Activated T-helper 1 cell treated with Interleukin-2 at 50 U/mL for 16 hours (primary cell): ENCODE results near the gene VANGL2.
"Not testable (repeated sequence)": the region's sequence is repeated elsewhere in the genome, so short reads cannot be mapped to it uniquely, and the experiment has no call there.

Experiments used
- DNase-seq: peaks from one replicate; pipeline ENCODE4 v3.0.0-alpha.2; 2020; ENCODE audit warnings: low read depth

VANGL2 gene

DNA sequence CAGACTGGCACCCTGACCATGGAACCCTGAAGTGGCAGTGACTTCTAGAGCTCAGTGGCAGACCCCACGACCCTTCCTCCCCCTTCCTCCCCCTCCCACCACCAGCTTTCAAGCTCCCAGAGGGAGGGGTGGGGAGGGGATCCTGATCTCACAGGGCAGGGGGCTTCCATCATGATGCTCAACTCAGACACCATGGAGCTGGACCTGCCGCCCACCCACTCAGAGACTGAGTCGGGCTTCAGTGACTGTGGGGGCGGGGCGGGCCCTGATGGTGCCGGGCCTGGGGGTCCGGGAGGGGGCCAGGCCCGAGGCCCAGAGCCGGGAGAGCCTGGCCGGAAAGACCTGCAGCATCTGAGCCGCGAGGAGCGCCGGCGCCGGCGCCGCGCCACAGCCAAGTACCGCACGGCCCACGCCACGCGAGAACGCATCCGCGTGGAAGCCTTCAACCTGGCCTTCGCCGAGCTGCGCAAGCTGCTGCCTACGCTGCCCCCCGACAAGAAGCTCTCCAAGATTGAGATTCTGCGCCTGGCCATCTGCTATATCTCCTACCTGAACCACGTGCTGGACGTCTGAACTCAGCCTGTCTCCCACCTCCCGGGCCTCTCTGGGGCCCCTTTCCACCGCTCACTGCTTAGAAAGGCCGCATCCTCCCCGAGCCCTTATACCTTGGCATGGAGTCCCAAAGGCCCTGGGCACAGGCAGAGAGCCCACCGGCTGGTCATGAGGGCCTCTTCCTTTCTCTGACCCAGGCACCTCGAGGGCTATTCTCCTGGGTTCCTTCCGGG lies 29.6 kb upstream of the VANGL2 start:
- DNase-seq, result no peak

DNA sequence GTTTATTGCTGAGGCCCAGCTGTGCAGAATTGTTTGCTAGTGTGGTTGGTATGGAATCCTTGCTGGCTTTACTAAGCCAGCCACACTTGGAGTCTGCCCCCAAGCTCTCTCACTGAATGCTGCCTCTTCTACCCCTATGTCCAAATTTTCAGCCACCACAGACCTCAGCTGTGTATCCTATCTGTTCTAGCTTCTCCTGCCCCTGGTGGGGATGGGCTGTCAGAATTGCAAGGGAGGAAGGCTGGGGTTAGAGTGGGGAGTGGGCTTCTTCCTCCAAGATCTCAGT lies 29.1 kb upstream of the VANGL2 start:
- no peak for DNase-seq

DNA sequence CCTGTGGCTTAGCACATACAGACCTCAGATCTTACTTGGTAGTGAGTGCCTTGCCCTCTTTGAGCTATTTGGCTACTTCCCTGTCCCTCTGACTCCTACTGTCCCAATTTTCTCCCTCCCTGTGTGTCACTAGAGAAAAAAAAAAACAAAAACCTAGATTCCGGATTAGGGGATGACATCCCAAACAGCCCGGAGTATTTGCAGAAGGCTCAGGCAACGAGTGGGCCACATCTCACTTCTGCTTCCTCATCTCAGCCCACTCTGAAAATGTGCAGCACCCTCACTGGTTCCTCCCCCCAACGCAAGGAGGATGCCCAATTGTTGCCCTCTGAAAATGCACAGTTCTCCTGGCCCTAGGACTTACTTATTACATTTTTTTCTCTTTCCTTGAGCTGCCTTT lies 28.6 kb upstream of the VANGL2 start:
- DNase-seq, result no peak

DNA sequence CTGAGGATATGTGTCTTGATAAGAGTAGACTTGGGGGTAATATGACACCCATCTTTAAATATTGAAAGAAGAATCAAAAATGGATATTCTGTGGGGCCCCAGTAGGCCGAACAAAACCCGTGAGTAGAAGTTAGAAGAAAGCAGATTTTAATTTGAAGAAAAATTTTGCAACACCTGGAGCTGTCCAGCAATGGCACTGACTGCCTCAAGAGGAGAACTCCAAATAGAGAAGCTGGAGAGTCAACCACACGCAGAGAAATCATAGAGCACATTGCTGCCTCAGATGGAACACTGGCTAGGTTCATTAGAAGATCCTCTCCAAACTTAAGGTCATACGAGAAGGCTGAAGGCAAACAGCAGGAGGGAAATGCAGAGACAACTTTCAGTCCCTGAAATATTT lies 26.7 kb upstream of the VANGL2 start:
- DNase-seq, result no peak

DNA sequence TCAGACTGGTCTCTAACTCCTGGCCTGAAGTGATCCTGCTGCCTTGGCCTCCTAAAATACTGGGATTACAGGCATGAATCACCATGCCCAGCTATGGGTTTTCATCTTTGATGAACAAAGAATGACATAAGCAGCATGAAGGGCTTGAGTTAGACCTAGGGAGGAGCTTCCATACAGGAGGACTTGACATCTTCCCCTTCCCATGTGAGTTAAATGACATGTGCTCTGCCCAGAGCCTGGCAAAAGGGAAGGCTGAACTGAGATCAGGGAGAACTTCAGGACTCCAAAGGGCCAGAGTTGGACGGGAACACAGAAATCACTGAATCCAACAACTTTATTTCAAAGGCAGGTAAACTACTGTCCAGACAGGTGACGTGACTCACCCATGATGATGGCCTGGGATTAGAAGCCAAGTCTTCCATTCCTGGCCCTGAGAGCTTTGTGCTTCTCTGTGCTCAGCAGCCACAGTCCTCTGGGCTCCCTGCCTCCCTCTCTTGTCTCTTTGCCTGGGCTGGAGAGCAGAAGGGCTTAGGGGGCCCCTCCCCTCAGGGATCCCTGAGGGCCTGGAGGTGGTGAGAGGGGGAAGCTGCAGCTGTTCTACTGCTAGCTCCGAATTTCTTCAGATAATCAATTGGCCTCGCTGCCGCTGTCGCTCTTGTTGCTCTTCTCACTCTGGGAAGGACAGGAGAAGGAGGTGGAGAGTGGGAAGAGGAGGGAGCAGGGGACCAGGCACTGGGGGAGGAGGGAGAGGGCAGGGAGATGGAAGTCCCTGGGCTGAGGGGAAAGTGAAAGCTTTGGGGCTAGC lies 25.9 kb upstream of the VANGL2 start:
- no peak for DNase-seq

DNA sequence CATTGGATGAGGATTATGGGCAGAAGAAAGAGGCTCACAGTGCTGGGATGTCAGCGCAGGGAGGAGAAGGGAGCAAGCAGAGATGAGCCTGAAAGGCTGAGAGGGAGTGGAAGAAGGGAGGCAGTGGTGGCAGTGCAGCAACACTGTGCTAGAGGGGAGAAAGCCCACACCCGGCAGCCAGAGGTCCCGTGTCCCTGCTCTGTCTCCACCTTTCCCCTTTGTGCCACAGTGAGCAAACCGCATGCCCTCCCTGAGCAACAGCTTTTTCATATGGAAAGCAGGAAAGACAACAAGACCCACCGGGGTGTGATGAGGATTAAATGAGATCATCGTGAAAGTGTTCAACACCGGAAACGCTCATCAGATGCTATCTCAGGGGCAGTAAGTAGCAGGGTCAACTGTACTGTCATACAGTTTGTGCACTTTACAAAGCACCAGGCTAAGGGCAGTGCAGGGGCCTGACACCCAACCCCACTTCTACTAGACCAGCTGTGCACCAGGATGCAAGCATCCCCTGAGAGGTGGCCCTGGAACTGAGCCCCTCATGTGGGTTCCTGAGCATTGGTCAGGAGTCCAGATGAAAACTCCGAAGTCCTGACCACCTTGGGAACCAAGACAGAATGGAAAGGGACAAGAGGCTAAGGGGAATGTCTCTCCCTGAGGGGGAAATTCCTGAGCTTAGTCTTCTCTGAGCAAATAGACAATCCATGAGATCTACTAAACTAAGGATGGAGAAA lies 24.4 kb upstream of the VANGL2 start:
- no peak for DNase-seq

DNA sequence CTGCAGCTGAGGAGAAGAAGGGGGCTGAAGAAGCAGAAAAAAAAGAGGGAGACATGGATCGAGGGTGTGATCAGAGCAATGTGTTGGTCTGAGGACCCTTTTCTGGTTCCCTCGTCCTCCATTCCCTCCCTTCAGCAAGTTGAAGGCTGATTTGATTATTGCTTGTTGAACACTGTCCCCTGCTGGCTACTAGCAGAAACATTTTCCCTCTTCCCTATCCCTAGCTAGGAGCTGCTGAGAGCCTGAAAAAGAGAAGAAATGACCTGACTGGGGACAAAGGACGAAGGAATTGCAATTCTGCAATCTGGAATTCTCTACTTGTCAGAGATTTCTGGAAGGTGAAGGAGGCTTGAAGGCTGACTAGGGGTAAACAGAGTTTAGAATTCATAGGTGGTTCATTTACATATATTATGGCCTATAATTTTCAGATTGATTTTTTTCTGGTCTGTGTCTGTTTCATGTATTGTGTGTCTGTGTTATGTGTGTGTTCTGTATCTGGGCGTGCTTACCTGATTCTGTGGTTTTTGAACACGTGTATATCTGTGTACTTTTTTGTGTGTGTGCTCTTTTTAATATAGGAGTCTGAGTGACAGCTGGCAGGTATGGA lies 23.7 kb upstream of the VANGL2 start:
- DNase-seq, result no peak

DNA sequence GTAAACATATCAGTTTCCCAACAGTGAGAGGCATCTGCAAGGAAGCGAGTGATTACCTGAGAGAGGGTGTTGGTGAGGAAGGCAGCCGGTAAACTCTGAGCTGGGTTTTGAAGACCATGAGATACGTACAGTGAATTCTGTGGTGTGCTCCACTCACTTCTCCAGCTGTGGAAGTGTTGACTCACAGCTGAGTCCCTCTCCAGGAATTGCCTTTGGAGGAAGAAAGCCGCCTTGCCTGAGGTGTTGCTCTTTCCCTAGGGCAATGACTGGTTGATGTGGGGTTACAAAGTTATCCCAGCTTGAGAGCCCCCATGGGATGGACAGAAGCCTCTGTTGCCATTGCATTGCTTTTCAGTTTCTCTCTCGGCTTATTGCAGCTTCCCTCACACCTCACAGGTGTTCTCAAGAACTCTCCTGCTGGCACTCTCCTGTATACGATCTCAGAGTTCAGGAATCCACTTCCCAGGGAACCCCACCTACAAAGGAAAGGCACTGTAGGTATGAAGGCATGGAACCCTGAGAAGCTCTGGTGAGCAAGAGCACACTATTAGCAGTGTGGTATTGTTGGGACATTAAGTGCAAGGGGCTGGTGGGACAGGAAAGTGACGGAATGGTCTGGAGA lies 22.7 kb upstream of the VANGL2 start:
- no peak for DNase-seq

DNA sequence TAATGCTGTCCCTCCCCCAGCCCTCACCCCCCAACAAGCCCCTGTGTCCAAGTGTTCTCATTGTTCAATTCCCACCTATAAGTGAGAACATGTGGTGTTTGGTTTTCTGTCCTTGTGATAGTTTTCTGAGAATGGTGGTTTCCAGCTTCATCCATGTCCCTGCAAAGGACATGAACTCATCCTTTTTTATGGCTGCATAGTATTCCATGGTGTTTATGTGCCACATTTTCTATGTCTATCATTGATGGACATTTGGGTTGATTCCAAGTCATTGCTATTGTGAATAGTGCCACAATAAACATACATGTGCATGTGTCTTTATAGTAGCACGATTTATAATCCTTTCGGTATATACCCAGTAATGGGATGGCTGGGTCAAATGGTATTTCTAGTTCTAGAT lies 15.6 kb upstream of the VANGL2 start:
- not testable (repeated sequence) for DNase-seq

DNA sequence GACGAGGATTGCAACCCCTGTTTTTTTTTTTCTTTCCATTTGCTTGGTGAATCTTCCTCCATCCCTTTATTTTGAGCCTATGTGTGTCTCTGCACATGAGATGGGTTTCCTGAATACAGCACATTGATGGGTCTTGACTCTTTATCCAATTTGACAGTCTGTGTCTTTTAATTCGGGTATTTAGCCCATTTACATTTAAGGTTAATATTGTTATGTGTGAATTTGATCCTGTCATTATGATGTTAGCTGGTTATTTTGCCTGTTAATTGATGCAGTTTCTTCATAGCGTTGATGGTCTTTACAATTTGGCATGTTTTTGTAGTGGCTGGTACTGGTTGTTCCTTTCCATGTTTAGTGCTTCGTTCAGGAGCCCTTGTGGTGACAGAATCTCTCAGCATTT lies 12.0 kb upstream of the VANGL2 start:
- not testable (repeated sequence) for DNase-seq

DNA sequence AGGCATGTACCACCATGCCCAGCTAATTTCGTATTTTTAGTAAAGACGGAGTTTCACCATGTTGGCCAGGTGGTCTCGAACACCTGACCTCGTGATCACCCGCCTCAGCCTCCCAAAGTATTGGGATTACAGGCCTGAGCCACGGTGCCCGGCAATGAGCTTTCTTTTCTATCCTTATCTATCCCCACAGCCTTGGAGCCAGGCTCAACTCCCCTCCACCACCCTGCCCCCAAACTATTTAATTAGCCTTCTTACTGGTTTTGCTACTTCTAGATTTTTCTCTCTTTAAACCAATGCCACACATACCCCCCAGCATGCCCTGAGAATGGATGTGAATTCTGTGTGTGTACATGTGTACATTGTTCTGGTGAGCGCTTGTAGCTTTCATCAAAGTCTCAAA lies 5.7 kb upstream of the VANGL2 start:
- no peak for DNase-seq

DNA sequence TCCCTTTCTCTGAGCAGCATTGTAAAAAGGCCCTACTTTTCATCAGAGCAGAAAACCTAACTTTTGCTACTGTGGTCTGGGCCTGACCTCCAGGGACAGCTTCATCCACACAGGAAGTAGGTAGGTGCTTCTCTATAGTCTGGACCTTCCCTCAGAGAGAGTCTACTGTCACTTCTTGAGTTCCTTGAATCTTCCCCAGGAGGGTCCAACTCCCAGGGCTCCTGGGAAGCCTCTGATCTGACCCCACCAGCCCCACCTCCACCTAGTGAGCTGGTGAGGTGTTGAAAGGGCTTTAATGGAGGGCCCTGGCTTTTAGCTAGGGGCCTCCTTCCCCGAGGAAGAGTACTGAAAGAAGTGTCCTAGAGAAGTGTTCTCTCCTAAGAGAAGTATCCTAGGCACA lies 2.7 kb upstream of the VANGL2 start:
- no peak for DNase-seq

DNA sequence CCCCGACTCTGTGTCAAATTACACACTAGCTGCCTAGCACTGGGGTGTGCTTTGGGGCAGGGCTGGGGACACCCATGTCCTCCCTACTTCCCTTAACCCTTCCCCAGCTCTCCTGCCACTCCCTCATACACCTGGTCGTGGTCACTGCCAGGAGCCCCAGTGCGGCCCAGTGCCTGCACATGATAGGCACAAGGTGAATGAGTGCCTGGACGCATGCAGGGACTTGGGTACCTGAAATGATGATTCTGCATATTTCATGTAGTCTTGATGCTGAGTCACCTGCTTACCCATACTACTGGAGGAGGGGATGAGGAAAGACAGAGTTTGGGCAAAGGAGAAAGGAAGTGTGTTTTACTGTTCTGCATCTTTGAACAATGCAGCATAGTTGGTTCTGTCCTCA lies 1.5 kb upstream of the VANGL2 start:
- no peak for DNase-seq

DNA sequence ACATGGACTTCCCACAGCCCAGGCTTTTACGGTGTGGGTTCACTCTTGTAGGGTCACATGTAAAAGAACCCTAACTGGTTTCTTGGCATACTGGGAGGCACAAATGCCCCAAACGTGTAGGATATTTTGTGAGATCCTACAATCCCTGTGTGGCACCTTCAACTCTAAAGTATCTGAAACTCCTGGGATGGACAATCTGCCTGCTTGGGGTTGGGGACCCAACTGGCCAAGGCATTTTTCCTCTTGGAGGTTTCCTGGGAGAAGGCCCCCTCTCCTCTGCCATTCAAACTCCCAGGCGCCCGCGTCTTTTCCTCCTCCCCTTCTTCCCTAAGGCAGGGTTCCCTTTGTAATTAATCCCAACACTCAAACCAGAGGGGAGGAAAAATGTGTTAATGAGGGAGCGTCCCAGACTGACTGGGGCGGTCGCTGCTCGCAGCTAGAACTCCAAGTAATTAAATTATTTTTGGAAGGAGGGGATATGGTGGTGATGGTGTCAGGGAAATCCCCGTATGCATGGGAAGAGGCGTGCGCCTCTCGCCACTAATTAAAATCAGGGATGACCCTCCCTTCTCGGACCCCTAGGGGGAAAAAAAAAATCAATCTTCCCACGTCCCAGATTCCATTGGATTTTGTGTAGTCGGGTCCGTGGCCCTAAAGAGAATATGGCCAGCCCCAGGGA lies 681 bp upstream of the VANGL2 start:
- DNase-seq, result no peak

DNA sequence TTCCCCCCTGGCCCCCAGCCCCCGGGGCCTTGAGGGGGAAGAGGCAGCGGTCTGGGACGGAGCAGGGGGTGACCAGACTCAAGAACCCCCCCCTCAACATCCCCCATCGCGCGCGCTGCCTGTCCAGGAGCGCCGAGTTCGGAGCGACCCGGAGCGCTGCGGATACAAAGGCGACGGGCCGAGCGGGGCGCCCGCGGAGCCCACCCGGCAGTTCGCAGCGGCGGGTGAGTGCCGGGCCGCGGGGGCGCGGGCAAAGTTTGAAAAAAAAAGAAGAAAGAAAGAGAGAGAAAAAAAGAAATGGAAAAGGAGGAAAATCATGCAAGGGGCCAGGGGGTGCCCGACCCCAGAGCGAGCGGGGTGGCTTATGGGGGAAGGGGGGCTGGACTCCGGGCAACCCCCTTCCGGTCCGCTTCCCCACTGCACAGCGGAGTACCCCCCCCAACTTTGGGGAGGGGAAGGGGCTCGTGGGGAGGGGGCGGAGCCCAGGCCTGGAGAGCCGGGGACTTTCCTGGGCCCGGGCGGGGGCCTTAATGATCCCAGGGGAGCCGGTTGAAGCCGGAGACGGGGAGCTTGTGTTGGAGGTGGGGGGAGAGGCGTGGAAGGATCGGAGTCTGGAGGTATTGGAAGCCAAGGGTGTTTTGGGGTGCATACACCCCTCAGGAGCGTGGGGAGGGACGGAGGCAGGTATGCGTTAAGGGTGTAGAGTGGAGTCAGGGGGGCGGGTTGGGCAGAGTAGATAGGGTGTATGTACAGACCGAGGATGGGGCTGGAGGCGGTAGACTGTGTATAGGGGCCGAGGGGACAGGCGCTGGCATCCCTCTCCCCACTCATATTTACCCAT lies 502 bp downstream of the VANGL2 start:
- no peak for DNase-seq

DNA sequence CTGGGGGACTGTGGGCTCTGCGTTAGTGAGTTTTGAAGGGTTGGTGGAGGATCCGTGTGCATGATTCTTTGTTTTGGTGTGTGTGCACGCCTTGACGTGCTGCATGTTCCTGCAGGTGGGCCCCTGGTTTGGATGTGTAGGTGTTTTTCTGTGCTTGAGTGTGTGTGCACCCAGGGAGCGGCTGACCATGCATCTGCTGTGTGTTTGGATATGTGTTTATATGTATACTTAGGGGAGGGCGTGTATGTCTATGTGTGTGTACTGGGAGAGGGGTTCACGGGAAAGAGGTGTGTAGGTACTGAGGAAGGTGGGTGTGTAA lies 1.1 kb downstream of the VANGL2 start:
- no peak for DNase-seq

DNA sequence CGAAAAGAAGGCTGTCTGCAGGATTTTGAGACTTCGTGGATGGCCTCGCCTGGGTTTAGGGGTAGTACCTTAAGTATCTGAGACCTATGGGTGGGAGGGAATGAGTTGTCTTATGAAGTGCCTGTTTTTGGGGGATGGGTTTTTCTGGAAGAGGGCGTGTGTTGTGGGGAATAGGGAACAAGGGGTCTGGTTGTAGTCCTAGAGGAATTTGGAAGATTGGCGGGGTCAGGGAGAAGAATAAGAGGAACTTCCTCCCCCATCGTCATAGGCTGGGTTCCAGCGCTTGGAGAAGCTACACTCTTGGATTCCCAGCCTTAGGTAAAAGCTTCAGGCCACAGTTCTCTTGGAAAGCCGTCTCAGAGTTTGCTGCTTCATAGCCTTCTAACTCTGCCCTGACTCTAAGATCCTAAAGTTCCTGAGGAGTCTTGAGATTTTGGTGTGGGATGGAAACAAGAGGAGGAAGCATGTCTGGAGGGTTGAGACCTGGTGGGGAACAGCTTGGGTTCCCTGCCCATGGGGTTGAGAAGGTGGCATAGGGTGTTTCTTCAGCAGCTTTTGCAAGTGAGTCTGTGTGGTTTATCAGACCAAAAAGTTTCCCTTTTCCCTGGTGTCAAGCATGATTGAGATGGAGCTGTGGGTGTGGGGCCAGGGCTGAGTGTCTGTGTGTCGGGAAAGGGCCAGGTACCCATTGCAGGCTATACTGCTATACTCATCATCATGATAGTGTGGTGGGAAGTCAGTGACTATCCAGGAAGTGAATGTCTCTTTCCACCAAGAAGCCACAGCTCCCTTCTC lies 1.8 kb downstream of the VANGL2 start:
- no peak for DNase-seq

DNA sequence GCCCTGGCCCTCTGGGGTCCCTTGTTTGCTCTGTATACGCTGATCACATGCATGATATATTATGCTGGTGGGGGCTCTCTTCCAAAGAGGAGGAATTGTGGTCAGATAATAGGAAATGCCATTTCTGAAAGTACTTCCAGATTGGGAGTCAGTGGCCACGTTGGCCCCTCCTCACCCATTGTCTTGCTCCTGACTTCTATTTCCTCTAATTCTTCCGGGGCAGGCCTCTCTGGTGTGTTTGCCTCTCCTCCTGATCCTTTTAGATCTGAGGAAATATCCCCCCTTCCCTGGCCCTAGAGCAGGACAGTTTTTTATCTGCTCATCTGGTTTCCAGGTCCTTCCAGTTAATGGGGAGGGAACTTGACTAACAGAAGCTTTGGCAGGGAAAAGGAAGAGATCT lies 2.9 kb downstream of the VANGL2 start:
- no peak for DNase-seq

DNA sequence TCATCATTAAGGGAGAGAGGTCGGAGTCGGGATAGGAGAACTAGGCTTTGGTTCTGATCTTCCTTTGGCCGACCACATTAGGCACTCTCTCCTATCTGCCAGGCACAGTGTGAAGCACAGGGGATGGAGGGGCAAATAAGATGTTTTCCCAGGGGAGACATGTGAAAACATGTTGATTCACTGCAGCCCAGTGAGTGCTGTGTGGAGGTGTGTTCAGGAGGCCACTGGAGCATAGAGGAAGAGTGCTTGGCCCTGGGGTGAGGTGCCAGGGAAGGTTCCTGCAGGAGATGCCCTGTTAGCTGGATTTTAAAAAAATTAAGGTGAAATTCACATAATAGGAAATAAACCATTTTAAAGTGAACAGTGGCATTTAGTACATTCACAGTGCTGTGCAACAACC lies 3.7 kb downstream of the VANGL2 start:
- no peak for DNase-seq

DNA sequence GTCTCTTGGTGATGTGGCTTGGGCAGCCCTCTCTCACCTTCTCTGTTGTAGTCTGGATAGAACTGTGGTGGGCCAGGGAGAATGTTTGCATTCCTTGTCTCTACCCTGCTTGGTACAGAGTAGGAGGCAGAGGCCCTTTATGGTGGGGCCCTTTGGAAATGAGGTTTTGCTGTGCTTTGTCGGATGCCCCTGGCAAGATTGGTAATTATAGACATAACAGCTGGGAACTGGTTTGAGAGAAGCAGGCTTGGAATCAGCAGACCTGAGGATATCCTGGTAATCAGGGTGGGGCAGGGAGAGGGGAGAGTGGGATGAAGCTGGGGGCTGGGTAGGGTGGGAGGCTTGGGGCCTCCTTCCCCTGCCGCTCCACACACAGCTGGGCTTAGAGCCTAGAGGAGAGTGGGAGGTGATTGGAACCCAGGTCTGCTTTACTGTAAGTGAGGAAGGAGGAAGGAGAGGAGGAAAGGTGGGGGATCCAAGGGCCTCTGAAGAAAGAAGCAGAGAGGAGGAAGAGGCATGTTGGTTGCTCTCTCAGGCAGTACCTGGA lies 5.0 kb downstream of the VANGL2 start:
- no peak for DNase-seq
